Hematopoietic multipotent progenitor cell (in vitro differentiated cells): ENCODE data around the gene LSS. TPM values are rescaled to one million over a fixed set of nuclear protein-coding genes. Genes with fewer than 3 reads are reported as not detected.
"Not testable (repeated sequence)": the region's sequence is repeated elsewhere in the genome, so short reads cannot be mapped to it uniquely, and the experiment has no call there.

Source experiments
- DNase-seq, 3 donors: peaks; one replicate each; pipeline ENCODE4 v3.0.0-alpha.2; 2011 to 2015; ENCODE audit warnings: low read depth in 2 of 3, low spot score in 2 of 3
- total RNA-seq: library from RNA; depleted of rRNA; stranded (reverse); fragments of >200 nt; gene quantifications from one replicate; pipeline ENCODE4 v1.2.3, GENCODE V29; 2012

LSS gene
- total RNA-seq, 1 donor: 41.7 TPM

GRCh38 chr21:46188226-46189212 lies 40.1 kb downstream of the LSS start:
- no peak for DNase-seq

- no peak for DNase-seq
These were observed 40.8 kb downstream of the LSS start for GRCh38 chr21:46187814-46188213.

- no peak for DNase-seq
These were observed 41.3 kb downstream of the LSS start for GRCh38 chr21:46187261-46187660.

GRCh38 chr21:46185716-46186115 lies 42.9 kb downstream of the LSS start:
- no peak for DNase-seq

DNA sequence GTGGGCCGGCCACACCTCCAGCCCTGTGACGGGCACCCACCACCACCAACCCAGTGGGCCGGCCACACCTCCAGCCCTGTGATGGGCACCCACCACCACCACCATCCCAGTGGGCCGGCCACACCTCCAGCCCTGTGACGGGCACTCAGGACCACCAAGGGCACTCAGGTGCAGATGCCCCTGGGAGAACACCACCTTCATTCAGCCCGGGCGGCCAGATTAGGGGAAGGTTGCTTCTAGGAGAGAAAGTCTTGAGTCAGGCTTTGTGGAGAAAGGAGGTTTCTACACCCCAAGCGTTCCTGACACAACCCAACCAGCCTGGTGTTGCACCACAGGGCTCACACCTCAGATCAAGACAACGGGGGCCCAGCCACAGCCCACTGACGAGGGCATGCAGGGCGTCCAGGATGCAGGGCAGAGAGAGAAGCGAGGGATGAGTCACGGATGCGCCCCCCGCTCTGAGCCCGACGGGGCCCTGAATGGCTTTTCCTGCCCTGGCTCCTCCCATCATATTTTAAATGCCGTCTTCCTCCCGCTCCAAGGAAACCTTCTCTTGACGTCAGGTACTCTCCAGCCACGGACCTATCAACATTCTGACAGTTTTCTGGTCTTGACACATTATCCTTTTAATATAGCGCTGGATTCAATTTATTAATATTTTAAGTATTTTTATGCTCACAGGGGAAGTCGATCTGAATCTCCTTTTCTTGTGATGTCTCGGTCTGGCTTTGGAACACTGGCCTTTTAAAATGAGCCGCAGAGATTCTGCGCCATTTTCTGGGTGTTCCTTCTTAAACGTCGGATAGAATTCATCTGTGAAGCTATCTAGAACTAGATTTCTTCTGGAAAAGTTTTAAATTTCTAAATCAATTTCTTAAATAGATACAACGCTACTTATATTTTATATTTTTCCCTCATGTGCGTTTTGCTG lies 43.7 kb downstream of the LSS start:
- DNase-seq: peak; percentile 29 to 90 (median 87)

DNA sequence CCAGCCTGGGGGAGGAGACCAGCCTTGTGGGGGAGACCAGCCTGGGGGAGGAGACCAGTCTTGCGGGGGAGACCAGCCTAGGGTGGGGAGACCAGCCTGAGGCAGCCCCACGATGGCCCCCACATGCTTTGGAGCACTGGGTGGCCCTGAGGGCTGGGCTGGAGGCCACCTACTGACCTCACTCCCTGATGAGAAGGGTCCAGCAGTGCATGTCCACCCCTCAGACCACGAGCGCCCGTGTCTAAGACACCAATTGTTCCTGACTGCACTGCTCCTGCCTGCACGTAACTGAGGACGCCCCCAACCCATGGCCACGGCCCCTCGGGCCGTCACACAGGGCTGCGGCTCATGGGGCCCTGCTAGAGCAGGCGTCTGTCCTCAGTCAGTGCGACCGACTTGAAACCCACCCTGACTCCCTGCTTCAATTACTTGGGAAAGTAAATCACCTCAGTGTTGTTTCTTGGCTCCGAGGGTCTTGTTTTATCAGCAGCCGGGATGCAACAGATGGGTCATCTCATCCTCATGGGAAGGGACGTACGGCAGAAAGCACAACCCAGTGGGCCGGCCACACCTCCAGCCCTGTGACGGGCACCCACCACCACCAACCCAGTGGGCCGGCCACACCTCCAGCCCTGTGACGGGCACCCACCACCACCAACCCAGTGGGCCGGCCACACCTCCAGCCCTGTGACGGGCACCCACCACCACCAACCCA lies 44.5 kb downstream of the LSS start, which contains the start of gene SPATC1L:
TSS of gene SPATC1L (minus strand) at position 550 of the 715 bp plus-strand sequence. CDS start 1,643 bp downstream, outside the sequence.
- DNase-seq: peak in 2 of 3 donors; percentile 58 to 59

DNA sequence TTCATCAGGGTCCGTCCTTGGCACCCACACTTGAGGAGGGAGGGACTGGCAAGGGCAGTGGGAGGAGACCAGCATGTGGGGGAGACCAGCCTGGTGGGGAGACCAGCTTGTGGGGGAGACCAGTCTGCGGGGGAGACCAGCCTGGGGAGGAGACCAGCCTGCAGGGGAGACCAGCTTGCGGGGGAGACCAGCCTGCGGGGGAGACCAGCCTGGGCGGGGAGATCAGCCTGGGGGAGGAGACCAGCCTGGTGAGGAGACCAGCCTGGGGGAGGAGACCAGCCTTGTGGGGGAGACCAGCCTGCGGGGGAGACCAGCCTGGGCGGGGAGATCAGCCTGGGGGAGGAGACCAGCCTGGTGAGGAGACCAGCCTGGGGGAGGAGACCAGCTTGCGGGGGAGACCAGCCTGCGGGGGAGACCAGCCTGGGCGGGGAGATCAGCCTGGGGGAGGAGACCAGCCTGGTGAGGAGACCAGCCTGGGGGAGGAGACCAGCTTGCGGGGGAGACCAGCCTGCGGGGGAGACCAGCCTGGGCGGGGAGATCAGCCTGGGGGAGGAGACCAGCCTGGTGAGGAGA lies 45.2 kb downstream of the LSS start:
- DNase-seq: not testable (repeated sequence)

GRCh38 chr21:46182548-46183336 lies 45.8 kb downstream of the LSS start:
- no peak for DNase-seq

- DNase-seq: no peak
These were observed 46.5 kb downstream of the LSS start for GRCh38 chr21:46181953-46182547.

GRCh38 chr21:46181436-46181835 lies 47.1 kb downstream of the LSS start:
- no peak for DNase-seq

DNA sequence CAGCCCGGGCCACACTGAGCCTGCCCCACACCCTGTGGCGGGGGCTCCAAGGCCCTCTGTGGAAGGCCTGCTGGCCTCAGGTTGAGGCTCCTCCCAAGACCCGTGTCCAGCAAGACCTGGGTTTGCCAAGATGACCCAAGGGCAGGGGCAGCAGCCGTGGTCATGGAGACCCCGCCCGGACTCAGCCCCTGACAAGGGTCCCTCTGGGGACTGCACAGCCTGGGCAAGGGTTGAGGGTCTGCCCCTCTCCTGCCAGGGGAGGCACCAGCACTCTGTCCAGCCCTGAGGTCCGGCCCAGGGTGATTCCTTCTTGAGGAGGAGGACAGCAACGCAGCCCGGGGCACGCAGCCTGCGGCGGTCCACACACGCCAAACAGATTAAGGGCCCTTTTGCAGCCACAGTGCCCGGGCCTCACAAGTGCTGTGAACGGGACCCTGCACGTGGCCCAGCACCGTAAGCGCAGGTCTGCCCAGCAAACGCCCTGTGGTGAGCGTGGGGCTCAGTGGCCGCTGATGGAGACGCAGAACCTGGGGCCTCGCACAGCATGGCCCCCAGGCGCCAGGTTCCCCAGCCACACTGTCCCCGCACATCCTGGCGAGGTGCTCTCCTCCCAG lies 47.7 kb downstream of the LSS start:
- DNase-seq: no peak

- peak in 1 of 3 donors; percentile 20 for DNase-seq
These were observed 48.4 kb downstream of the LSS start for GRCh38 chr21:46180079-46180722.

- DNase-seq: no peak
These were observed 48.9 kb downstream of the LSS start for GRCh38 chr21:46179708-46180078.

DNA sequence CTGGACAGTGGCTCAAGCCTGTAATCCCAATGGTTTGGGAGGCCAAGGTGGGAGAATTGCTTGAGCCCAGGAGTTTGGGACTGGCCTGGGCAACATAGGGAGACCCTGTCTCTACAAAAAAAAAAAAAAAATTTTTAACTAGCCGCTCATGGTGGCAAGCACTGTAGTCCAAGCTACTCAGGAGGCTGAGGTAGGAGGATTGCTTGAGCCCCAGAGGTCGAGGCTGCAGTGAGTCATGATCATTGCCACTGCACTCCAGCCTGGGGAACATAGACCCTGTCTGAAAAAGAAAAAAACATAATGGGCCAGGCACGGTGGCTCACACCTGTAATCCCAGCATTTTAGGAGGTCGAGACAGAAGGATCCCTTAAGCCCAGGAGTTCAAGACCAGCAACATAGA lies 49.6 kb downstream of the LSS start:
- DNase-seq: no peak

DNA sequence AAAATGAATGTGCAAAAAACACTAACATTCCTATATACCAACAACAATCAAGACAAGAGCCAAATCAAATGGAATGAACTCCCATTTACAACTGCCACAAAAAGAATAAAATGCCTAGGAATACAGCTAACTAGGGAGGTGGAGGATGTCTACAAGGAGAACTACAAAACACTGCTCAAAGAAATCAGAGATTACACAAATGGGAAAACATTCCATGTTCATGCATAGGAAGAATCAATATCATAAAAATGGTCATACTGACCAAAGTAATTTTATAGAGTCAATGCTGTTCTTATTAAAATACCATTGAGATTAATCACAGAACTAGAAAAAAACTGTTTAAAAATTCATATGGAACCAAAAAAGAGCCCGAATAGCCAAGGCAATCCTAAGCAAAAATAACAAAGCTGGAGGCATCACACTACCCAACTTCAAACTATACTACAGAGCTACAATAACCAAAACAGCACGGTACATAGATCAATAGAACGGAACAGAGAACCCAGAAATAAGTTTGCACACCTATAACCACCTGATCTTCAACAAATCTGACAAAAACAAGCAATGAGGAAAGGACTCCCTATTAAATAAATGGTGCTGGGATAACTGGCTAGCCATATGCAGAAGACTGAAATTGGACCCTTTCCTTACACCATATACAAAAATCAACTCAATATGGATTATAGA lies 52.0 kb downstream of the LSS start:
- not testable (repeated sequence) for DNase-seq

DNA sequence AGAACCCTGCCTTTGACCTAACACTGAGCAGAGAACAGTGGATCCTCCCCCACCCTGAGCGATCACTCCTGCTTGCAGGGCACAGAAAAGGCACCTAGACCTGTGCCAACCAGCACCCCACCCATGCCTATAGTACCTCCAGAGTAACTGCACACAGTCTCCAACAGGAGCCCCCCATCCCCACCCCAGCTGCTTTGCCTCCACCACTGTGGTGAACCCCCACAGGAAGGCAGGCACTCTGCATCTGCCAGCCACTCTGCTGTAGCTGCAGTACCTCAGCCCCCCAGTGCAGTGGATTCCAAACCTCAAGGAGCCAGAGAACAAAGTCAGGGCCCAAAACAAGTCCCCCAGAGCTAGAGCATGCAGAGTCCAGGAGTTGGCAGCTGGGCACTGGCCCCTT lies 55.0 kb downstream of the LSS start:
- DNase-seq: no peak

DNA sequence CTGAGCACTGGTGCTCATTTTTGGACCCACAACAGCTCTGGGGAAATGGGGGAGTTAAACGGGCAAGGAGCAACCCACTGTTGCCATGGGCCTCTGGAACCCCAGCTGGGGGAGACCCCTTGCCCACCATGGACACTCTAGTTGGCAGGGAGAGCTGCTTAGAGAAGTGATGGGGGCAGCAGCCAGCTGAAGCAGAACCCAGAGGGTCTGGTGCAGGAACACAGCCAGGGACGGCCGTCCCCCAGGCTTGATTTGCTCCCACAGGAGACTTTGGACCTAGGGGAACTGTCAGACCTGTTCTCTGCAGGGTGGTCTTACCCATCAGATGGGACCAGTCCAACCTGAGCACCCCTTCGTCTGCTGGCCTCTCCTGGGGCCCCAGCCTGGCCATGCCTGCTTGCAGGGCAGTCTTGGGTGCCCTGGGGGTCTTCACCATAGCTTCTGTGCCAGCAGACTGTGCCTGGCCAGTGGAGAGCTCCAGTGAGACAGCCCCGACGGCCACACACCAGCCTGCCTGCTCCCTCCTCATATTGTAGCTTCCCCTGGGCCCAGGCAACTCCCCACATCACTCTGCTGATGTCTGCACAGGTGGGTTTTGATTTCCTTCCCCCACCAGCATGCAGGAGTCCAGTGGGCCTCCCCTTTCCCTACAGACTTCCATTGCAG lies 55.6 kb downstream of the LSS start:
- no peak for DNase-seq
